Heart left ventricle (tissue), 16 donors: Measurements from ENCODE around the gene SH3TC1. TPM values are rescaled to one million over a fixed set of nuclear protein-coding genes. Genes with fewer than 3 reads are reported as not detected.
A peak's percentile ranks its signal among the peaks of the same experiment; 100 is the strongest.

Experiments
- ATAC-seq, 4 donors: fragments of 200-7000 bp; cut with Tn5 transposase; one replicate each; pipeline ENCODE4 v1.9.1; 2020 to 2022; ENCODE audit warnings: moderate library complexity in 4 of 4, mild to moderate bottlenecking in 3 of 4, moderate number of reproducible peaks in 1 of 4
- DNase-seq, 5 donors: peaks; one replicate each; pipeline ENCODE4 v3.0.0-alpha.2; 2020
- H3K27ac ChIP-seq, 12 donors: fragments of 200-600 bp; sonication (generic) in 4 of 12; one replicate each; pipeline versions ENCODE4 v1.5.0 to v1.8.0; 2016 to 2022; ENCODE audit warnings: mild to moderate bottlenecking in 2 of 12
- H3K27me3 ChIP-seq, 9 donors: fragments of 200-600 bp; sonication (generic) in 2 of 9; one replicate each; pipeline versions ENCODE4 v1.5.1 to v1.8.0; 2016 to 2022; ENCODE audit warnings: mild to moderate bottlenecking in 3 of 9
- H3K36me3 ChIP-seq, 9 donors: fragments of 200-600 bp; sonication (generic) in 2 of 9; one replicate each; pipeline versions ENCODE4 v1.5.0 to v1.8.0; 2018 to 2022; ENCODE audit warnings: mild to moderate bottlenecking in 2 of 9
- H3K4me1 ChIP-seq, 12 donors: fragments of 200-600 bp; sonication (generic) in 4 of 12; one replicate each; pipeline versions ENCODE4 v1.5.0 to v1.8.0; 2016 to 2022; ENCODE audit warnings: mild to moderate bottlenecking in 3 of 12
- H3K4me3 ChIP-seq, 12 donors: fragments of 200-600 bp; sonication (generic) in 4 of 12; one replicate each; pipeline versions ENCODE4 v1.5.0 to v1.8.0; 2017 to 2022; ENCODE audit warnings: mild to moderate bottlenecking in 9 of 12, moderate library complexity in 4 of 12
- H3K9me3 ChIP-seq, 12 donors: fragments of 200-600 bp; sonication (generic) in 4 of 12; one replicate each; pipeline versions ENCODE4 v1.5.0 to v1.8.0; 2016 to 2022; ENCODE audit warnings: mild to moderate bottlenecking in 1 of 12
- CTCF ChIP-seq, 12 donors: fragments of 200-600 bp; sonication (generic) in 4 of 12; IDR thresholded peaks; one replicate each; pipeline versions ENCODE4 v1.5.0 to v1.8.0; 2018 to 2022; ENCODE audit warnings: antibody characterized with exemption in 12 of 12, mild to moderate bottlenecking in 5 of 12
- POLR2A ChIP-seq, 2 donors: fragments of 450-650 bp; IDR thresholded peaks; one replicate each; pipeline ENCODE4 v1.6.1; 2017; ENCODE audit warnings: antibody characterized with exemption in 2 of 2, mild to moderate bottlenecking in 2 of 2, moderate library complexity in 2 of 2
- WGBS, 4 donors: extraction: QIAGEN DNeasy Blood & Tissue Kit in 2 of 4; methylation state at CpG; one replicate each; pipeline versions ENCODE4 v1.1.5 to v1.1.7; 2013 to 2018; 5-methylcytosine and 5-hydroxymethylcytosine counted together
- intact Hi-C, 10 donors: fragments of 100-400 bp; cut with DNase I; formaldehyde crosslinking; loops; one replicate each; pipeline versions ENCODE4 v1.11.1 to v1.14.2; 2022
- polyA plus RNA-seq, 2 donors: library from polyadenylated mRNA; stranded (reverse); fragments of 200-250 nt; gene quantifications; one replicate each; pipeline ENCODE4 v1.2.3, GENCODE V29; 2013
- total RNA-seq, 9 donors: library from RNA; depleted of rRNA in 2 of 9; stranded (reverse); fragments of >200 nt in 2 of 9; fragmentation: NEBNext Ultra II Directional in 3 of 9; extraction: Animal tissue kit (Norgen Biotek cat#: 25700) in 3 of 9; gene quantifications; one replicate each; pipeline versions ENCODE4 v1.1.0 to v1.2.4, GENCODE V29; 2016 to 2023
- donor health status: ischemic (EF 13 %, LVEDD 7.1; RV severe dilation, severe dysfunction).
- donor health status: healthy with polysubstance abuse.
- donor health status: DM: no; HTN: yes; CAD: no.
- donor health status: DM: no; HTN: no; CAD: no.
- donor health status: ischemic (EF 25% LVEDD 6.9; RV normal size, moderate dysfunction).
- donor health status: ischemic (EF 25% LVEDD 5.7; RV mildly dilated, moderate dysfunction).
- donor health status: healthy.
- donor health status: DM: yes; HTN: yes; CAD: no.
- donor health status: ischemic (EF 35%, LVEDD 5.7; RV mildly dilated, moderate dysfunction).
- donor health status: nonischemic (EF 11% LVEDD 7.7; RV severe dilation, severe dysfunction).
- donor health status: DM: yes; HTN: yes; CAD: no.
- donor health status: PGD.
- donor health status: ischemic (EF 29% LVEDD 5.4; RV normal size, mild dysfunction).
- donor health status: nonischemic (EF 23%, LVEDD 6.1; RV moderate dilation, normal function).

SH3TC1 gene
- total and polyA plus RNA-seq, 11 donors: 5.8 to 45.9 (median 10.9) TPM

GRCh38 chr4:8221476-8221875 lies 22.4 kb downstream of the SH3TC1 start:
- ATAC-seq (peak; percentile 24 to 70 (median 54)), DNase-seq (no peak)
- Histone ChIP-seq H3K36me3 (peaks cover 0 to 88% (median 10%) of the 10 kb centered on the region in 9 donors), H3K27me3 (no peaks in the 10 kb centered on the region), H3K4me3 (no peak overlapping the region), H3K27ac (peak overlapping the region in 2 of 12 donors; percentile 57 to 87), H3K9me3 (peaks cover 0 to 5% (median 0%) of the 10 kb centered on the region in 12 donors), H3K4me1 (peaks cover 0 to 37% (median 0%) of the 10 kb centered on the region in 12 donors)
- no peak for TF ChIP-seq POLR2A (IDR thresholded peaks at IDR 0.05)
- no peak for TF ChIP-seq CTCF (IDR thresholded peaks at IDR 0.05)
- intact Hi-C loops: loop anchor here in 2 of 10 donors (10.0 kb wide), 1 partner anchor 47 kb away; no protein-coding TSS in a partner anchor
- 52 to 65% (median 59%) methylated on average over 5 of the region's 5 CpGs for WGBS, 4 donors

GRCh38 chr4:8221985-8222384 lies 22.9 kb downstream of the SH3TC1 start:
- peaks cover 0 to 88% (median 10%) of the 10 kb centered on the region in 9 donors for H3K36me3 ChIP-seq
- no peak for TF ChIP-seq CTCF (IDR thresholded peaks at IDR 0.05)
- TF ChIP-seq POLR2A (IDR thresholded peaks at IDR 0.05): no peak
- peak in 1 of 5 donors; percentile 0 for DNase-seq
- H3K9me3 ChIP-seq: peaks cover 0 to 5% (median 0%) of the 10 kb centered on the region in 12 donors
- no peak overlapping the region for H3K4me3 ChIP-seq
- H3K27ac ChIP-seq: peak overlapping the region in 7 of 12 donors; percentile 18 to 87 (median 51)
- H3K27me3 ChIP-seq: no peaks in the 10 kb centered on the region
- H3K4me1 ChIP-seq: peaks cover 0 to 42% (median 0%) of the 10 kb centered on the region in 12 donors
- ATAC-seq: no peak
- intact Hi-C loops: loop anchor here in 2 of 10 donors (10.0 kb wide), 1 partner anchor 47 kb away; no protein-coding TSS in a partner anchor

DNA sequence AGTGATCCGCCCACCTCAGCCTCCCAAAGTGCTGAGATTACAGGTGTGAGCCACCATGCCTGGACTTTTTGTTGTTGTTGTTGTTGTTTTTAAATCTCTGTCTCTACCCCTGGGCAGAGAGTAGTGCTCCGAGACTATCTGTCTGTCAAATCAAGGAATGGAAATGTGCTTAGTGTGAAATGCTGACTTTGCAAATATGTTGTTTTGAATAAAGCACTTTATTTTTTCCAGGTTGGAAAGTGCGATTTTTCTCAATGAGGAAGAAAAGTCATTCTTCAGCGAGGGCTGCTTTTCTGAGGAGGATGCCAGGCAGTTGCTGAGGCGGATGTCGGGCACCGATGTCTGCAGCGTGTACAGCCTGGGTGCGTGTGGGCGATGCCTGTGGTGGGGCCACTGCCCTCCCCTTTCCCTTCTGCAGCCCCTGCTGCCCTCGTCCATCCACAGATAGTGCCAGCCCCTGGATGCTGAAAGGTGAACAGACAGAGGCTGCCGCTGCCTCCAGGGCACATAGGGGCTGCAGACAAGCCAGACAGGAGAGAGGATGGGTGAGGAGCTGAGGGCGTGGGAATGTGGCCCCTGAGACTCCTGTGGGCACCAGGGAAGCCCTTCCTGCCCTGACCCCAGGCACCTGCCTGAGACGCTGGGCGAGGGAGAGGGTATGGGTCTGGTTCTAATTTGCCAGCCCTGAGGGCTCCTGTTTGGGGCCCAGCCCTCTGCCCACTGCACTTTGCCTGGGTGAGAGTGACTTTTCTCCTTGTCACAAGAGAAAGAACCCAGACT lies 23.7 kb downstream of the SH3TC1 start:
- peak in 1 of 5 donors; percentile 35 for DNase-seq
- no peak overlapping the region for H3K4me3 ChIP-seq
- WGBS, 4 donors: 96 to 98% (median 97%) methylated on average over 14 to 15 of the region's 15 CpGs
- intact Hi-C loops: loop anchor here in 2 of 10 donors (10.0 kb wide), 1 partner anchor 48 kb away; no protein-coding TSS in a partner anchor
- H3K27ac ChIP-seq: peak overlapping the region in 1 of 12 donors; percentile 87
- peaks cover 0 to 50% (median 0%) of the 10 kb centered on the region in 12 donors for H3K4me1 ChIP-seq
- peaks cover 0 to 88% (median 13%) of the 10 kb centered on the region in 9 donors for H3K36me3 ChIP-seq
- peaks cover 0 to 5% (median 0%) of the 10 kb centered on the region in 12 donors for H3K9me3 ChIP-seq
- TF ChIP-seq POLR2A (IDR thresholded peaks at IDR 0.05) (no peak), CTCF (IDR thresholded peaks at IDR 0.05) (no peak)
- H3K27me3 ChIP-seq: no peaks in the 10 kb centered on the region
- ATAC-seq: no peak
